Adrenal gland (tissue), 12 donors: Measurements from ENCODE around the gene PCDHGB1. TPM values are rescaled to one million over a fixed set of nuclear protein-coding genes. Genes with fewer than 3 reads are reported as not detected.

ENCODE experiments used
- DNase-seq, 7 donors: peaks; one replicate each; pipeline ENCODE4 v3.0.0-alpha.2; 2019 to 2020
- H3K27ac ChIP-seq, 5 donors: fragments of 200-600 bp; sonication (generic) in 4 of 5; 1 replicate in 3 of 5; 2 replicates in 2 of 5; pipeline versions ENCODE4 v1.5.1 to v1.8.0; 2016 to 2020; ENCODE audit warnings: mild to moderate bottlenecking in 1 of 5
- H3K27me3 ChIP-seq: fragments of 200-600 bp; 2 replicates; pipeline ENCODE4 v1.8.0; 2021
- H3K36me3 ChIP-seq, 2 donors: fragments of 200-600 bp; replicated peaks in 1 of 2; 1 replicate in 1 of 2; 2 replicates in 1 of 2; pipeline versions ENCODE4 v1.5.1 to v1.8.0; 2018 to 2022
- H3K4me1 ChIP-seq, 2 donors: fragments of 200-600 bp; replicated peaks in 1 of 2; 1 replicate in 1 of 2; 2 replicates in 1 of 2; pipeline versions ENCODE4 v1.5.1 to v1.8.0; 2018 to 2021
- H3K4me3 ChIP-seq, 4 donors: fragments of 200-600 bp; sonication (generic) in 3 of 4; one replicate each; pipeline ENCODE4 v1.5.1; 2016 to 2018
- H3K9me3 ChIP-seq, 3 donors: fragments of 200-600 bp; sonication (generic) in 1 of 3; replicated peaks in 1 of 3; 1 replicate in 2 of 3; 2 replicates in 1 of 3; pipeline versions ENCODE4 v1.5.1 to v1.8.0; 2016 to 2021
- CTCF ChIP-seq, 6 experiments: fragments of 450-650 bp in 4 of 6; fragments of 200-600 bp in 2 of 6; sonication (generic) in 1 of 6; IDR thresholded peaks; 1 replicate in 5 of 6; 2 replicates in 1 of 6; pipeline versions ENCODE4 v1.5.1 to v1.8.0; 2016 to 2021; ENCODE audit warnings: antibody characterized with exemption in 6 of 6, mild to moderate bottlenecking in 2 of 6, moderate library complexity in 1 of 6
- POLR2A ChIP-seq, 2 donors: fragments of 450-650 bp; IDR thresholded peaks; one replicate each; pipeline ENCODE4 v1.6.1; 2017; ENCODE audit warnings: antibody characterized with exemption in 2 of 2, mild to moderate bottlenecking in 2 of 2, moderate library complexity in 1 of 2
- WGBS, 4 donors: extraction: QIAGEN DNeasy Blood & Tissue Kit in 2 of 4; methylation state at CpG; one replicate each; pipeline versions ENCODE4 v1.1.5 to v1.1.7; 2013 to 2017; 5-methylcytosine and 5-hydroxymethylcytosine counted together
- intact Hi-C, 2 donors: fragments of 100-400 bp; cut with DNase I; formaldehyde crosslinking; loops; one replicate each; pipeline versions ENCODE4 v1.14.1 to v1.15.0; 2022 to 2023
- polyA plus RNA-seq, 3 donors: library from polyadenylated mRNA; stranded (reverse); fragments of 200-250 nt in 2 of 3; fragments of 350-450 nt in 1 of 3; fragmentation: Illumina TruSeq in 1 of 3; extraction: RNeasy Lipid Tissue Mini Kit (QIAGEN cat#74804) in 1 of 3; gene quantifications; one replicate each; pipeline ENCODE4 v1.2.3, GENCODE V29; 2013 to 2014
- total RNA-seq, 9 donors: library from RNA; depleted of rRNA in 4 of 9; stranded (reverse); fragments of >200 nt in 4 of 9; fragments of 120-200 nt in 1 of 9; fragmentation: NEBNext Ultra II Directional in 1 of 9; extraction: Animal tissue kit (Norgen Biotek cat#: 25700) in 1 of 9; gene quantifications; one replicate each; pipeline versions ENCODE4 v1.1.0 to v1.2.4, GENCODE V29; 2013 to 2023
- donor health status: healthy with polysubstance abuse.
- donor health status: Bipolar disorder and iron deficiency.
- donor health status: DM: yes; HTN: yes; CAD: no.
- donor health status: DM: no; HTN: no; CAD: no.
- donor health status: DM: no; HTN: no; CAD: no.
- donor health status: DM: yes; HTN: yes; CAD: no.

The PCDHGB1 gene
- total and polyA plus RNA-seq, 12 donors, result 0.20 to 16.1 (median 2.5) TPM

GRCh38 chr5:141360685-141361084 lies 10.8 kb downstream of the PCDHGB1 start:
- no peak for DNase-seq
- WGBS, 4 donors, result 29 to 43% (median 33%) methylated on average over 13 to 15 of the region's 15 CpGs
- H3K4me3 ChIP-seq, result no peak overlapping the region
- no peaks in the 10 kb centered on the region for H3K4me1 ChIP-seq
- H3K27me3 ChIP-seq, result no peaks in the 10 kb centered on the region
- intact Hi-C loops, result no loop called here
- peaks cover 0 to 51% (median 10%) of the 10 kb centered on the region in 3 donors for H3K9me3 ChIP-seq
- no peak overlapping the region for H3K27ac ChIP-seq
- TF ChIP-seq POLR2A (IDR thresholded peaks at IDR 0.05) (no peak), CTCF (IDR thresholded peaks at IDR 0.05) (no peak)
- H3K36me3 ChIP-seq, result no peaks in the 10 kb centered on the region

- intact Hi-C loops, result no loop called here
- no peaks in the 10 kb centered on the region for H3K36me3 ChIP-seq
- no peak for TF ChIP-seq CTCF (IDR thresholded peaks at IDR 0.05)
- no peak for TF ChIP-seq POLR2A (IDR thresholded peaks at IDR 0.05)
- DNase-seq, result no peak
- H3K9me3 ChIP-seq, result peaks cover 0 to 52% (median 15%) of the 10 kb centered on the region in 3 donors
- H3K4me3 ChIP-seq, result no peak overlapping the region
- H3K27ac ChIP-seq, result no peak overlapping the region
- H3K4me1 ChIP-seq, result no peaks in the 10 kb centered on the region
- no peaks in the 10 kb centered on the region for H3K27me3 ChIP-seq
Measured at GRCh38 chr5:141362719-141363118, 12.8 kb downstream of the PCDHGB1 start.

GRCh38 chr5:141363952-141364660 lies 14.2 kb downstream of the PCDHGB1 start, which contains the start of gene PCDHGA5:
PCDHGA5 (plus strand) TSS chr5:141364162; CDS start chr5:141364331, 169 bp downstream.
- H3K27me3 ChIP-seq, result no peaks in the 10 kb centered on the region
- peak in 1 of 6 experiments; percentile 11 for TF ChIP-seq CTCF (IDR thresholded peaks at IDR 0.05)
- no peak for TF ChIP-seq POLR2A (IDR thresholded peaks at IDR 0.05)
- WGBS, 4 donors, result 11 to 24% (median 18%) methylated on average over 29 to 34 of the region's 34 CpGs
- no peak within 1 kb of the TSS for H3K27ac ChIP-seq
- peak within 1 kb of the TSS in 1 of 4 donors; percentile 15 for H3K4me3 ChIP-seq
- no peaks in the 10 kb centered on the region for H3K36me3 ChIP-seq
- intact Hi-C loops, result no loop called here
- H3K4me1 ChIP-seq, result no peaks in the 10 kb centered on the region
- H3K9me3 ChIP-seq, result peaks cover 3 to 52% (median 15%) of the 10 kb centered on the region in 3 donors
- DNase-seq, result no peak

GRCh38 chr5:141366016-141366896 lies 16.4 kb downstream of the PCDHGB1 start:
- peaks cover 4 to 50% (median 15%) of the 10 kb centered on the region in 3 donors for H3K9me3 ChIP-seq
- TF ChIP-seq POLR2A (IDR thresholded peaks at IDR 0.05), result no peak
- TF ChIP-seq CTCF (IDR thresholded peaks at IDR 0.05), result no peak
- no peaks in the 10 kb centered on the region for H3K36me3 ChIP-seq
- no peaks in the 10 kb centered on the region for H3K4me1 ChIP-seq
- intact Hi-C loops, result no loop called here
- no peak overlapping the region for H3K27ac ChIP-seq
- no peak for DNase-seq
- WGBS, 4 donors, result 25 to 34% (median 29%) methylated on average over 15 to 46 of the region's 46 CpGs
- H3K27me3 ChIP-seq, result no peaks in the 10 kb centered on the region
- H3K4me3 ChIP-seq, result no peak overlapping the region
